Measurements from ENCODE around the gene CEACAM3. TPM values are rescaled to one million over a fixed set of nuclear protein-coding genes. Genes with fewer than 3 reads are reported as not detected.
A peak's percentile ranks its signal among the peaks of the same experiment; 100 is the strongest.

The CEACAM3 gene
- total and polyA plus RNA-seq, 2 of the 8 experiments (the other 6 are each of a cell fraction or from before 2014, with no cell fraction given): not detected

- H3K4me1 ChIP-seq (replicated peaks in 1 of 4; ENCODE audit: control insufficient read depth in 3 of 4, insufficient read depth in 4 of 4, low read length in 3 of 4): no peaks in the 10 kb centered on the region; a peak in 1 of 7 replicates
- no peaks in the 10 kb centered on the region for H4K20me1 ChIP-seq (replicated peaks in 1 of 2; ENCODE audit: control insufficient read depth in 1 of 2, insufficient read depth in 2 of 2, low read length in 2 of 2)
- no peak within 1 kb of the TSS for H2BK5ac ChIP-seq (ENCODE audit: low read depth, low read length)
- no peak within 1 kb of the TSS for H3K56ac ChIP-seq (replicated peaks; ENCODE audit: insufficient read length, low read depth, low read length)
- CTCF ChIA-PET (ENCODE audit: partially characterized antibody): no interaction called here
- no peaks in the 10 kb centered on the region for H3K79me1 ChIP-seq (ENCODE audit: low read depth, low read length)
- POLR2A ChIA-PET (ENCODE audit: partially characterized antibody): no interaction called here
- no peak within 1 kb of the TSS for H4K91ac ChIP-seq (replicated peaks; ENCODE audit: insufficient read length, low read length)
- 0 out of 2 replicates have a peak within 1 kb of the TSS, but pooled peaks have one; percentile 65 for H2AK5ac ChIP-seq (ENCODE audit: low read depth, low read length)
- H2AFZ ChIP-seq (ENCODE audit: low read length): no peak within 1 kb of the TSS
- no peak within 1 kb of the TSS for H3K23ac ChIP-seq (ENCODE audit: insufficient read length)
- no peak within 1 kb of the TSS for H2BK20ac ChIP-seq (ENCODE audit: low read length)
- TF ChIP-seq POLR2A (IDR thresholded peaks at IDR 0.05; ENCODE audit: control extremely low read depth in 1 of 2, low read depth in 2 of 2, low read length in 2 of 2) (no peak), TBP (IDR thresholded peaks at IDR 0.05; ENCODE audit: low read depth, low read length) (no peak), RBBP5 (IDR thresholded peaks at IDR 0.05; ENCODE audit: borderline replicate concordance, low read depth, low read length) (no peak), RFX5 (IDR thresholded peaks at IDR 0.05; ENCODE audit: borderline replicate concordance, low read depth, low read length) (no peak), CTBP2 (IDR thresholded peaks at IDR 0.05; ENCODE audit: borderline replicate concordance, insufficient read depth, insufficient read length, low read length) (no peak), KDM1A (IDR thresholded peaks at IDR 0.05; ENCODE audit: borderline replicate concordance, low read length) (no peak), SRF (IDR thresholded peaks at IDR 0.05; ENCODE audit: low read depth, low read length) (no peak), POLR2AphosphoS5 (IDR thresholded peaks at IDR 0.05; ENCODE audit: low read depth, low read length) (no peak), SIN3A (conservative IDR thresholded peaks at IDR 0.05 in 1 of 2, IDR thresholded peaks at IDR 0.05 in 1 of 2; ENCODE audit: low read depth in 1 of 2, low read length in 2 of 2) (no peak), RAD21 (IDR thresholded peaks at IDR 0.05 in 1 of 2, conservative IDR thresholded peaks at IDR 0.05 in 1 of 2; ENCODE audit: low read depth in 2 of 2, low read length in 2 of 2) (no peak)
- H2BK120ac ChIP-seq (replicated peaks; ENCODE audit: low read depth, low read length): no peak within 1 kb of the TSS
- H2BK12ac ChIP-seq (ENCODE audit: low read depth, low read length): no peak within 1 kb of the TSS
- no peaks in the 10 kb centered on the region for H3K23me2 ChIP-seq (ENCODE audit: low read depth, low read length)
- no peak within 1 kb of the TSS for H3K18ac ChIP-seq (ENCODE audit: extremely low read depth, low read length)
- no peak within 1 kb of the TSS for H3K4ac ChIP-seq (replicated peaks; ENCODE audit: insufficient read length, low read depth, low read length)
- 87% methylated on average over 3 of the region's 3 CpGs; no CpG with 5 or more reads in 1 of the 2 experiments for WGBS, 2 experiments (ENCODE audit: extremely low coverage in 1 of 2, insufficient coverage in 1 of 2, insufficient read length in 1 of 2, insufficient replicate concordance in 2 of 2, low coverage in 1 of 2, low lambda C conversion rate in 2 of 2, missing lambda C conversion rate in 1 of 2)
- no peak within 1 kb of the TSS for H4K5ac ChIP-seq (ENCODE audit: insufficient read length, low read depth, low read length)
- H3K27ac ChIP-seq (ENCODE audit: low read depth, low read length): no peak within 1 kb of the TSS
- FAIRE-seq (no peak), DNase-seq (ENCODE audit: low read depth in 1 of 2, low spot score in 2 of 2) (no peak)
- H3K27me3 ChIP-seq (replicated peaks in 1 of 4; ENCODE audit: control insufficient read depth in 3 of 4, extremely low read depth in 1 of 4, insufficient read depth in 3 of 4, low read length in 3 of 4): no peaks in the 10 kb centered on the region; a peak in 1 of 7 replicates
- H2BK15ac ChIP-seq (ENCODE audit: low read length): no peak within 1 kb of the TSS
- no peak within 1 kb of the TSS; the same call in 1 of the 2 replicates for H4K8ac ChIP-seq (ENCODE audit: extremely low read depth, insufficient read depth, low read length)
- H3K9me3 ChIP-seq (ENCODE audit: insufficient read depth in 2 of 2, low read depth in 1 of 2, low read length in 1 of 2): peaks cover 4 to 30% of the 10 kb centered on the region in 2 experiments; a peak in 3 of 4 replicates
- no peak within 1 kb of the TSS for H3K4me3 ChIP-seq (ENCODE audit: extremely low read depth in 1 of 4, insufficient read depth in 2 of 4, low read depth in 3 of 4, low read length in 4 of 4)
- no peaks in the 10 kb centered on the region for H3K36me3 ChIP-seq (ENCODE audit: control insufficient read depth in 2 of 4, insufficient read depth in 4 of 4, low read length in 3 of 4)
- no peak within 1 kb of the TSS for H3K4me2 ChIP-seq (ENCODE audit: insufficient read depth in 1 of 2, low read depth in 2 of 2, low read length in 2 of 2)
- no peak within 1 kb of the TSS for H3K9ac ChIP-seq (replicated peaks in 1 of 4; ENCODE audit: extremely low read depth in 1 of 4, low read depth in 3 of 4, low read length in 3 of 4)
- no peak within 1 kb of the TSS for H3K14ac ChIP-seq (ENCODE audit: insufficient read length)
- no peaks in the 10 kb centered on the region for H3K79me2 ChIP-seq (ENCODE audit: control insufficient read depth in 1 of 2, insufficient read depth in 2 of 2, low read length in 2 of 2)
These were observed 48.4 kb downstream of the CEACAM3 start, which contains the start of gene DMRTC2 for GRCh38 chr19:41845001-41845050. Gene DMRTC2 (plus strand): TSS chr19:41845042. CDS start chr19:41847429, 2,387 bp downstream.

Measured in H1 (cell line).